ENCODE measurements around the gene FIGN. TPM values are rescaled to one million over a fixed set of nuclear protein-coding genes. Genes with fewer than 3 reads are reported as not detected.

The FIGN gene
- polyA plus RNA-seq, 1 donor from 2014 or later: 0.71 TPM

DNA sequence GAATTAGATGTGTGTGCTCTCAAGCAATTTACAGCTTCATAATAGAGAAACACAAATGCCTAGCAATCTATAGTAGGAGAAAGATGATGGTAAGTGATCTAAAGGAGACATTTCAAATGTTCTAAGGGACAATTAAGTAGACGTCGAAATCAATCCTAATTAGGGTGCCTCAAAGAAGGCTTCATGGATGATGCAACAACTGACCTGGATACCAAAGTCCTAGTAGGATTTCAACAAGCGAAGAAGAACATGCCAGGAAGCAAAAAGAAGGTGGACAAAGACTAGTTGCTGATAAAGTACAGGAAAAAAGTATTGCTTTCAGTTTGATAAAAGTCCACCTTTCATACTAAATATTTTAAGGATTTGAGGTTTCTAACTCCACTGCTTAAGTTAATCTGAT, 12.5 kb downstream of the FIGN start:
- Histone ChIP-seq H3K79me2 (replicated peaks; ENCODE audit: insufficient read depth, low read length) (peaks cover 41% of the 10 kb centered on the region), H3K4me3 (ENCODE audit: low read length) (no peak overlapping the region), H4K20me1 (ENCODE audit: insufficient read depth) (no peaks in the 10 kb centered on the region), H2AFZ (ENCODE audit: low read depth, low read length) (no peak overlapping the region), H3F3A (ENCODE audit: insufficient read depth, low read length, poor library complexity, severe bottlenecking) (no peaks in the 10 kb centered on the region), H3K27me3 (ENCODE audit: insufficient read depth, low read depth, low read length) (peaks cover 15% of the 10 kb centered on the region), H3K9me2 (ENCODE audit: insufficient read depth, low read length) (no peaks in the 10 kb centered on the region), H3K9me3 (ENCODE audit: low read length) (no peaks in the 10 kb centered on the region), H3K36me3 (ENCODE audit: insufficient read depth, low read length) (no peaks in the 10 kb centered on the region), H3K9ac (ENCODE audit: low read length) (no peak overlapping the region), H3K27ac (ENCODE audit: low read length) (no peak overlapping the region), H3K4me2 (ENCODE audit: low read length) (no peak overlapping the region)
- TF ChIP-seq EP300 (conservative IDR thresholded peaks at IDR 0.05; ENCODE audit: poor library complexity, severe bottlenecking): no peak

DNA sequence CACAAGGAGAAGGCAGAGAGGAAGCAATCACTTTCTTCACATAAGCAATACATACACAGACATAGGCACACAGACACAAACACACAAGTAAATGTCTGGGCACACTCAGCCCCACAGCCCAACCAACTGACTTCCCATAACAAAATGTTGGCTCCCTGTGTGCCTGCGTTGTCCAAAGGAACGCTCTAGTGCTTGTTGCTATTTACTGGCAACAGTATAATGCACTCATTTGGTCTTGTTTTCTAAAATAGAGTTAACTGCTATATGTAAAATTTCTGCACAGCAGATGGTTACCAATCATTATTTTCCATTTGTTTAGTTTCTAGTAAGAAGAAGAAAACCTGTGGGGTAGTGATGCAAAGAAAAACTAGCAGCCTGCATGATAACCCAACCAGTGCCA, 16.5 kb downstream of the FIGN start:
- Histone ChIP-seq H3K27ac (ENCODE audit: low read length) (no peak overlapping the region), H3F3A (ENCODE audit: insufficient read depth, low read length, poor library complexity, severe bottlenecking) (no peaks in the 10 kb centered on the region), H2AFZ (ENCODE audit: low read depth, low read length) (no peak overlapping the region), H3K9me2 (ENCODE audit: insufficient read depth, low read length) (no peaks in the 10 kb centered on the region), H3K4me2 (ENCODE audit: low read length) (no peak overlapping the region), H3K36me3 (ENCODE audit: insufficient read depth, low read length) (no peaks in the 10 kb centered on the region), H3K27me3 (ENCODE audit: insufficient read depth, low read depth, low read length) (peaks cover 16% of the 10 kb centered on the region), H3K79me2 (replicated peaks; ENCODE audit: insufficient read depth, low read length) (peaks cover 27% of the 10 kb centered on the region), H3K9me3 (ENCODE audit: low read length) (no peaks in the 10 kb centered on the region), H3K4me3 (ENCODE audit: low read length) (no peak overlapping the region), H3K9ac (ENCODE audit: low read length) (no peak overlapping the region), H4K20me1 (ENCODE audit: insufficient read depth) (no peaks in the 10 kb centered on the region)
- TF ChIP-seq RAD21 (conservative IDR thresholded peaks at IDR 0.05): no peak
- TF ChIP-seq MXI1 (conservative IDR thresholded peaks at IDR 0.05; ENCODE audit: poor library complexity, severe bottlenecking): no peak
- no peak for TF ChIP-seq EZH2 (IDR thresholded peaks at IDR 0.05; ENCODE audit: borderline replicate concordance, insufficient read depth, low read length, poor library complexity, severe bottlenecking)

DNA sequence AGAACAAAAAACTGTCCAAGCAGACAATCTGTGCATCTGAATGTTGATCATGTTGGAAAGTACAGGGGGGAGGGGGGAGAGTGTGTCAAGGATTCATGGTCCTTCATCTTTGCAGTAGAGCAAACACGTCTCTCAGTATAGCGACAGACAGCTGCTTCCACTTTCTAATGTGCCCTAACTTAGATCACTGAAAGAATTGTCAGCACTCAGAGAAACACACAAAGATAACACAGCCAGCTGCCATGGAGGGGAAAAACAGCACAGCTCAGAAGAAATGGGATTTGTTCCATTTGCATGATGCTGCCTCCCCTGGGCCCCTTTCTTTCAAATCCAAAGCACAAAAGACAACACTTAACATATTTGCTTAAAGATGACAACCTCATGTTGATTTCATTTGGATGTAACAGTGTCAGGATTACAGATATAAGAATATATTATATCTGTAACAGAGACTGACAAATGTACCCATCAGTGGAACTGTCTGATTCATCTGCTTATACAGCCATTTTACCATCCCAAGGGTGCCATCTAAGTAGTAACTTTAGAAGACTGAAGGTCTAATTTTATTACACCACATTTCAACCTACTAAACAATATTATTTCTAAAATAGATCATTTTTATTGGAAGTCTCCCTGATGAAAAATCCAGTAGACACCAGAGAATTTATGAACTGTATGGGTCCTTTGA, 17.7 kb downstream of the FIGN start:
- Histone ChIP-seq H3K79me2 (replicated peaks; ENCODE audit: insufficient read depth, low read length) (peaks cover 27% of the 10 kb centered on the region), H4K20me1 (ENCODE audit: insufficient read depth) (no peaks in the 10 kb centered on the region), H2AFZ (ENCODE audit: low read depth, low read length) (no peak overlapping the region), H3K27ac (ENCODE audit: low read length) (peak overlapping the region; percentile 10), H3K4me3 (ENCODE audit: low read length) (peak overlapping the region; percentile 11), H3K27me3 (ENCODE audit: insufficient read depth, low read depth, low read length) (peaks cover 21% of the 10 kb centered on the region), H3K9me3 (ENCODE audit: low read length) (no peaks in the 10 kb centered on the region), H3K36me3 (ENCODE audit: insufficient read depth, low read length) (no peaks in the 10 kb centered on the region), H3K9me2 (ENCODE audit: insufficient read depth, low read length) (no peaks in the 10 kb centered on the region), H3K9ac (ENCODE audit: low read length) (no peak overlapping the region), H3F3A (ENCODE audit: insufficient read depth, low read length, poor library complexity, severe bottlenecking) (no peaks in the 10 kb centered on the region), H3K4me2 (ENCODE audit: low read length) (no peak overlapping the region)
- TF ChIP-seq EZH2 (IDR thresholded peaks at IDR 0.05; ENCODE audit: borderline replicate concordance, insufficient read depth, low read length, poor library complexity, severe bottlenecking) (no peak), TAF1 (IDR thresholded peaks at IDR 0.05; ENCODE audit: low read depth) (no peak), MXI1 (conservative IDR thresholded peaks at IDR 0.05; ENCODE audit: poor library complexity, severe bottlenecking) (no peak), EP300 (conservative IDR thresholded peaks at IDR 0.05; ENCODE audit: poor library complexity, severe bottlenecking) (peak; percentile 98), SMC3 (conservative IDR thresholded peaks at IDR 0.05; ENCODE audit: poor library complexity) (no peak), RAD21 (conservative IDR thresholded peaks at IDR 0.05) (peak; percentile 42), POLR2AphosphoS5 (IDR thresholded peaks at IDR 0.05) (peak; percentile 97)
- TF ChIP-seq, protein P1, sequence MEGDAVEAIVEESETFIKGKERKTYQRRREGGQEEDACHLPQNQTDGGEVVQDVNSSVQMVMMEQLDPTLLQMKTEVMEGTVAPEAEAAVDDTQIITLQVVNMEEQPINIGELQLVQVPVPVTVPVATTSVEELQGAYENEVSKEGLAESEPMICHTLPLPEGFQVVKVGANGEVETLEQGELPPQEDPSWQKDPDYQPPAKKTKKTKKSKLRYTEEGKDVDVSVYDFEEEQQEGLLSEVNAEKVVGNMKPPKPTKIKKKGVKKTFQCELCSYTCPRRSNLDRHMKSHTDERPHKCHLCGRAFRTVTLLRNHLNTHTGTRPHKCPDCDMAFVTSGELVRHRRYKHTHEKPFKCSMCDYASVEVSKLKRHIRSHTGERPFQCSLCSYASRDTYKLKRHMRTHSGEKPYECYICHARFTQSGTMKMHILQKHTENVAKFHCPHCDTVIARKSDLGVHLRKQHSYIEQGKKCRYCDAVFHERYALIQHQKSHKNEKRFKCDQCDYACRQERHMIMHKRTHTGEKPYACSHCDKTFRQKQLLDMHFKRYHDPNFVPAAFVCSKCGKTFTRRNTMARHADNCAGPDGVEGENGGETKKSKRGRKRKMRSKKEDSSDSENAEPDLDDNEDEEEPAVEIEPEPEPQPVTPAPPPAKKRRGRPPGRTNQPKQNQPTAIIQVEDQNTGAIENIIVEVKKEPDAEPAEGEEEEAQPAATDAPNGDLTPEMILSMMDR (IDR thresholded peaks at IDR 0.05; ENCODE audit: poor library complexity, severe bottlenecking): no peak
- TF ChIP-seq, protein P2, sequence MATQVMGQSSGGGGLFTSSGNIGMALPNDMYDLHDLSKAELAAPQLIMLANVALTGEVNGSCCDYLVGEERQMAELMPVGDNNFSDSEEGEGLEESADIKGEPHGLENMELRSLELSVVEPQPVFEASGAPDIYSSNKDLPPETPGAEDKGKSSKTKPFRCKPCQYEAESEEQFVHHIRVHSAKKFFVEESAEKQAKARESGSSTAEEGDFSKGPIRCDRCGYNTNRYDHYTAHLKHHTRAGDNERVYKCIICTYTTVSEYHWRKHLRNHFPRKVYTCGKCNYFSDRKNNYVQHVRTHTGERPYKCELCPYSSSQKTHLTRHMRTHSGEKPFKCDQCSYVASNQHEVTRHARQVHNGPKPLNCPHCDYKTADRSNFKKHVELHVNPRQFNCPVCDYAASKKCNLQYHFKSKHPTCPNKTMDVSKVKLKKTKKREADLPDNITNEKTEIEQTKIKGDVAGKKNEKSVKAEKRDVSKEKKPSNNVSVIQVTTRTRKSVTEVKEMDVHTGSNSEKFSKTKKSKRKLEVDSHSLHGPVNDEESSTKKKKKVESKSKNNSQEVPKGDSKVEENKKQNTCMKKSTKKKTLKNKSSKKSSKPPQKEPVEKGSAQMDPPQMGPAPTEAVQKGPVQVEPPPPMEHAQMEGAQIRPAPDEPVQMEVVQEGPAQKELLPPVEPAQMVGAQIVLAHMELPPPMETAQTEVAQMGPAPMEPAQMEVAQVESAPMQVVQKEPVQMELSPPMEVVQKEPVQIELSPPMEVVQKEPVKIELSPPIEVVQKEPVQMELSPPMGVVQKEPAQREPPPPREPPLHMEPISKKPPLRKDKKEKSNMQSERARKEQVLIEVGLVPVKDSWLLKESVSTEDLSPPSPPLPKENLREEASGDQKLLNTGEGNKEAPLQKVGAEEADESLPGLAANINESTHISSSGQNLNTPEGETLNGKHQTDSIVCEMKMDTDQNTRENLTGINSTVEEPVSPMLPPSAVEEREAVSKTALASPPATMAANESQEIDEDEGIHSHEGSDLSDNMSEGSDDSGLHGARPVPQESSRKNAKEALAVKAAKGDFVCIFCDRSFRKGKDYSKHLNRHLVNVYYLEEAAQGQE (IDR thresholded peaks at IDR 0.05; ENCODE audit: borderline replicate concordance): peak; percentile 84
